ENCODE data around the gene LIX1L. TPM values are rescaled to one million over a fixed set of nuclear protein-coding genes. Genes with fewer than 3 reads are reported as not detected.

LIX1L gene
- total RNA-seq, 1 experiment from 2014 or later = 39.2 TPM

DNA sequence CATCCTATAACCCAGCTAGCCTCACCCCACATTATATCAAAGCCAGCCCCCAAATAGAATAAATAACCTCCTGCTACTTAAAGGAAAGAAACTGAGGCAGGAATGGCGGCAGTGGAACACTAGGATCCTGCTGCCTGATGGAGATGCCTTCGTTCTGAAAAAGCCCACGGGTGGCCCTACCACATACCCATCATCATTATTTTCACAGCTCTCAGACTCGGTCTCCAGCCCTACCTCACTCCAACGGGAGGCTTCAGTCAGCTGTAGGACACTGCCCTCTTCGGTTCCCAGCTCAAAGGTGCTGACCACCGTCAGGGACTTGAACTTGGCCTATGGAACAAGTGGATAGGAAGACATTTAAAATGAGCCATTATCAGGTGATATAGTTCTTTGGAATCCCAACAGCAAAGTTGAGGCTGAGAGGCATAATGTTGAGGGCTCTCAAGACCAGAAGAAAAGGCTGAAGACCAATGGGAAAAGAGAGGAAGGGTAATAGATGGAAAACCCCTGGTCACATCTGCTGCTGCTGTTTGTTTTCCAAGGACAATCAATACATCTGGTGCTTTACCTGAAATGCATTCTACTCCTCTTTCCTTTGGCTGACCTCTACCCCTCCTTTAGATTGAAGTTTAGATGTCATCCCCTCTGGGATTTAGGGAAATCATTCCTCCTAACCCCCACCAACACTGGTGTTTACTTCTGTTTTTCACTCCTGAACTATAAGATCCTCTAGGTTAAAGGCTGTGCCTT lies 64.3 kb downstream of the LIX1L start:
- DNase-seq (ENCODE audit: low read depth) = no peak

DNA sequence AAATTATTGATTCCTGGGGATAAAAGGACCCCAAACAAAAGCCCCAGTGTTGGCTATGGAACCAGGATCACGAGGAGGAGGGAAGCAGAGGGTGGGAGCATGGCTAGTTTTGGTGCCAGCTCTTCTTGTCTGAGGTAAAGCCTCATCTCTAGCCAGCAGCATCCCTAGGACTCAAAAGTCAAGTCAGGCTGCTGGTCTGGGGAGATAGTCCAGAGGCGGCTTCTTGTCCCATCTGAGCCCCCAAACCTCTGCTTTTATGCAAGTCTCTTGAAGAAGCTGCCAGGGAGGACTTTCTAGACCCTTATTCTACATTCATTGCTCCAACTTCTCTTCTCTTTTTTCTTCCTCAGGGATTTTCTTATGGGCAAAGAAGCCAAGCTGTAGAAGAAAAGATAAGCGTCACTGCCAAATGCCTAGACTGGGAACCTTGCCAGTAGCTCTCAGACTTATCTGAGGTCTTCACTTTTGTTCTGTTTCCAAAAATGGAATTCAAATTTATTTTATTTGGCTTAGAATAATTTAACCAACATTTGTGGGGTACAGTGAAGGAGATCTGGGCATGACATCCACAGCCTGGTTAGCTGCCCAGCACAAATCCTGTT lies 65.2 kb downstream of the LIX1L start:
- DNase-seq (ENCODE audit: low read depth) = peak; percentile 72

DNA sequence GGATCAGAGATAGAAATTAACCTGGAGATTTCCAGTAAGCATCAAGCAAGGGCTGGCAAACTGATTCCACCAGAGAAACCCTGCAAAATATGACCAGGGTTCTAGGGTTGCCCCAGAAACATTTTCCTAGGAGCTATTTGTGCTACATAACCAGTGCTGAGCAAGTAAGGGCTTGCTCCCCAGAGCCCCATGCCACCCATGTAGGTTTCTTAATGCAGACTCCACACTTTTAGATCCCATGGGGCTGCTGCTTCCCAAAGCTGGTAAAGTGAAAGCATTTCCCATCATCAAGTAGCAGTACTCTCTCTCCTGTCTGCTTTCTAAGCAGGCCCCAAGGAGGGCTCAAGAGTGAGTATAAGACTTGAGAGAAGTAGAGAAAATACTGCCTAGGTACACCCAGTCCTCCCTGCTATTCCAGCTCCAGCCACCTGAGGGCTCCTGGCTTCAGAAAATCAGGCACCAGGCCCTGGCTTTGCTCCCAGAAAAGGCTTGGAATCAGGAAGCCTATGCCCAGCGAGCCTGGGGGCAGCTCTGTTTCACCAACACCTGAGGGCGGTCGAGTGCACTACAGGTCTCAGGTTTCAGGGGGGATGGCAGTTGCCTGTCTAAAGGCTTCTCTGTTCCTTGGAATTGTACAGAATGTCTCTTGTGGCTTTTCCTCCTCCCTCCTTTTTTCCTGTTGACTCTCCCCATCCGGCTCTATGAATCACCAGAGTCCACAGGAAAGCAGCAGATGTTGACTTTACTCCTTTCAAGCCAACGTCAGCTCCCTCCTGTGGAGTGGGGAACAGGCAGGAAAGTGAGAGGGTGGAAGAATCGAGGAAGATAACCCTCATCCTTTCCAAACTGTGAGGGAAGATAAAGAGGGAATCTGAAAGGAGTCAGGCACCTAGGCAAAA lies 66.0 kb downstream of the LIX1L start:
- DNase-seq (ENCODE audit: low read depth) = peak; percentile 100

- peak; percentile 29 for DNase-seq (ENCODE audit: low read depth)
These were observed 66.7 kb downstream of the LIX1L start for GRCh38 chr1:145891143-145891542.

- no peak for DNase-seq (ENCODE audit: low read depth)
These were observed 68.1 kb downstream of the LIX1L start for GRCh38 chr1:145889722-145890121.

DNA sequence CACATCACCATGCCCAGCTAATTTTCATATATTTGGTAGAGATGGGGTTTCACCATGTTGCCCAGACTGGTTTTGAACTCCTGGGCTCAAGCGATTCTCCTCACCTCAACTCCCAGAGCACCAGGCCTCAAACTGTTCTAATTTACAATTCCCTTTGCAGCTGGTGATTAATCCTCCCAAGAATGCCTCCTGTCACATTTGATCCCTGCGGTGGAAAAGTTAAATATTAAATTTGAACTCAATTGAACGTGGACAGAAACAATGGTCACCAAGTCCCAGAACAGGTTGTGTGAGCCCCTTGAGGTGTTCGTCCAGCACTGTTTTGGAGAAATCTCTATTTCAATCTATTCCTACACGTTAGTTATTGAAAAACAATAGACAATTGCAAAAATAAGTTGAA lies 70.2 kb downstream of the LIX1L start:
- DNase-seq (ENCODE audit: low read depth) = peak; percentile 43

- DNase-seq (ENCODE audit: low read depth) = no peak
These were observed 71.0 kb downstream of the LIX1L start for GRCh38 chr1:145886816-145887215.

- DNase-seq (ENCODE audit: low read depth) = no peak
These were observed 71.4 kb downstream of the LIX1L start for GRCh38 chr1:145886390-145886789.

- DNase-seq (ENCODE audit: low read depth) = peak; percentile 73
These were observed 72.0 kb downstream of the LIX1L start, which contains the start of gene ANKRD35 for GRCh38 chr1:145885738-145886287. TSS of gene ANKRD35 (minus strand) at chr1:145885866. CDS start at chr1:145885758, 108 bp downstream.

- peak; percentile 33 for DNase-seq (ENCODE audit: low read depth)
These were observed 73.1 kb downstream of the LIX1L start for GRCh38 chr1:145884675-145885074.

Other genes starting within 250 kb of the LIX1L start
- not detected in 2 replicates for gene CD160, start 238.5 kb downstream of the LIX1L start, total RNA-seq (2014; rRNA removed; shearing (Covaris generic))
- 15.1 and 17.9 TPM in 2 replicates for gene RNF115, start 133.9 kb downstream of the LIX1L start, total RNA-seq (2014; rRNA removed; shearing (Covaris generic))
- gene POLR3C, start 133.8 kb downstream of the LIX1L start, total RNA-seq (2014; rRNA removed; shearing (Covaris generic)) = 48.2 and 51.1 TPM in 2 replicates
- 3.1 and 3.2 TPM in 2 replicates for gene NUDT17, start 112.4 kb downstream of the LIX1L start, total RNA-seq (2014; rRNA removed; shearing (Covaris generic))
- 31.5 and 36.6 TPM in 2 replicates for gene PIAS3, start 98.9 kb downstream of the LIX1L start, total RNA-seq (2014; rRNA removed; shearing (Covaris generic))
- gene ANKRD35, start 72.2 kb downstream of the LIX1L start, total RNA-seq (2014; rRNA removed; shearing (Covaris generic)) = 0.12 and 0.25 TPM in 2 replicates
- 0.57 and 0.94 TPM in 2 replicates for gene ITGA10, start 48.0 kb downstream of the LIX1L start, total RNA-seq (2014; rRNA removed; shearing (Covaris generic))
- 31.0 and 42.5 TPM in 2 replicates for gene PEX11B, start 39.3 kb downstream of the LIX1L start, total RNA-seq (2014; rRNA removed; shearing (Covaris generic))
- 305 and 317 TPM in 2 replicates for gene RBM8A, start 30.5 kb downstream of the LIX1L start, total RNA-seq (2014; rRNA removed; shearing (Covaris generic))
- gene ANKRD34A, start 6.6 kb upstream of the LIX1L start, total RNA-seq (2014; rRNA removed; shearing (Covaris generic)) = 0.59 and 1.7 TPM in 2 replicates
- 23.1 and 28.9 TPM in 2 replicates for gene POLR3GL, start 6.7 kb upstream of the LIX1L start, total RNA-seq (2014; rRNA removed; shearing (Covaris generic))
- gene TXNIP, start 38.6 kb upstream of the LIX1L start, total RNA-seq (2014; rRNA removed; shearing (Covaris generic)) = 651 and 749 TPM in 2 replicates
- gene HJV, start 63.7 kb upstream of the LIX1L start, total RNA-seq (2014; rRNA removed; shearing (Covaris generic)) = not detected in 2 replicates
- gene NBPF10, start 186.8 kb upstream of the LIX1L start, total RNA-seq (2014; rRNA removed; shearing (Covaris generic)) = 0.66 and 1.4 TPM in 2 replicates

Data from M059J (cell line).